SU-DHL-6 (cell line): ENCODE results near the gene SMAD6.

Source experiments
- H2AFZ ChIP-seq: fragments of 200-600 bp; sonication (generic); 2 replicates; pipeline ENCODE4 v1.6.1; 2014; ENCODE audit warnings: low read depth, mild to moderate bottlenecking, moderate library complexity, mixed read lengths, antibody characterized with exemption, low read length; ENCODE audit not compliant: severe bottlenecking
- H3F3A ChIP-seq: fragments of 200-600 bp; shearing (Covaris generic); 2 replicates; pipeline ENCODE4 v1.6.0; 2016; ENCODE audit warnings: antibody characterized with exemption, mild to moderate bottlenecking; ENCODE audit not compliant: insufficient read depth
- H3K27ac ChIP-seq: fragments of 200-600 bp; sonication (generic); 2 replicates; pipeline ENCODE4 v1.5.1; 2016; ENCODE audit warnings: low read depth, mild to moderate bottlenecking, low read length, moderate library complexity, mixed read lengths
- H3K27me3 ChIP-seq: fragments of 200-600 bp; sonication (generic), shearing (Covaris generic); 2 replicates; pipeline ENCODE4 v1.6.0; 2014; ENCODE audit warnings: mild to moderate bottlenecking, low read length
- H3K36me3 ChIP-seq: fragments of 200-600 bp; sonication (generic); 2 replicates; pipeline ENCODE4 v1.6.1; 2014; ENCODE audit warnings: mild to moderate bottlenecking, low read length, mixed read lengths
- H3K4me2 ChIP-seq: fragments of 300-600, 200-600 bp; shearing (Covaris generic), sonication (generic); 2 replicates; pipeline ENCODE4 v1.6.0; 2014; ENCODE audit warnings: low read length, low read depth, mild to moderate bottlenecking; ENCODE audit not compliant: poor library complexity, severe bottlenecking
- H3K4me3 ChIP-seq: fragments of 200-600 bp; sonication (generic); 2 replicates; pipeline ENCODE4 v1.5.1; 2014; ENCODE audit warnings: antibody characterized with exemption, low read length, mild to moderate bottlenecking, mixed read lengths; ENCODE audit not compliant: insufficient read depth, poor library complexity, severe bottlenecking
- H3K79me2 ChIP-seq: fragments of 200-600 bp; sonication (generic); 2 replicates; pipeline ENCODE4 v1.6.1; 2014; ENCODE audit warnings: mild to moderate bottlenecking, low read length, moderate library complexity; ENCODE audit not compliant: insufficient read depth
- H3K9ac ChIP-seq: fragments of 200-600 bp; sonication (generic); 2 replicates; pipeline ENCODE4 v1.7.0; 2014; ENCODE audit warnings: mild to moderate bottlenecking, low read length
- H3K9me2 ChIP-seq: fragments of 200-600 bp; sonication (generic); replicated peaks from 2 replicates; pipeline ENCODE4 v1.6.1; 2014; ENCODE audit warnings: low read length; ENCODE audit not compliant: insufficient read depth
- H3K9me3 ChIP-seq: fragments of 200-600 bp; sonication (generic); 2 replicates; pipeline ENCODE4 v1.6.1; 2014; ENCODE audit warnings: low read length, mixed read lengths; ENCODE audit not compliant: insufficient read depth
- H4K20me1 ChIP-seq: fragments of 200-600 bp; sonication (generic); 2 replicates; pipeline ENCODE4 v1.6.1; 2014; ENCODE audit warnings: low read depth, mild to moderate bottlenecking, antibody characterized with exemption, low read length, moderate library complexity, mixed read lengths
- CTCF ChIP-seq: fragments of 200-600 bp; sonication (generic); IDR thresholded peaks from one replicate; pipeline ENCODE4 v1.5.1; 2017; ENCODE audit warnings: antibody characterized with exemption, mild to moderate bottlenecking, low read length, moderate library complexity; ENCODE audit not compliant: insufficient read depth, poor library complexity, severe bottlenecking
- EZH2phosphoT487 ChIP-seq: fragments of 200-600 bp; sonication (generic), shearing (Covaris generic); conservative IDR thresholded peaks from 2 replicates; pipeline ENCODE4 v1.6.1; 2018; ENCODE audit warnings: mild to moderate bottlenecking, antibody characterized with exemption, low read length, moderate library complexity, mixed read lengths

Gene SMAD6

GRCh38 chr15:66761726-66762595 is 59.9 kb downstream of the SMAD6 start:
- Histone ChIP-seq H3K4me2 (no peak overlapping the region), H3K9ac (no peak overlapping the region), H3K36me3 (no peaks in the 10 kb centered on the region), H3K27ac (no peak overlapping the region), H3F3A (no peaks in the 10 kb centered on the region), H3K27me3 (no peaks in the 10 kb centered on the region), H4K20me1 (no peaks in the 10 kb centered on the region), H2AFZ (no peak overlapping the region), H3K79me2 (no peaks in the 10 kb centered on the region), H3K9me3 (no peaks in the 10 kb centered on the region), H3K9me2 (no peaks in the 10 kb centered on the region), H3K4me3 (no peak overlapping the region)
- TF ChIP-seq EZH2phosphoT487 (no peak), CTCF (no peak)

GRCh38 chr15:66763186-66764071 is 61.4 kb downstream of the SMAD6 start:
- H3F3A ChIP-seq: no peaks in the 10 kb centered on the region
- H4K20me1 ChIP-seq: no peaks in the 10 kb centered on the region
- no peak overlapping the region for H3K9ac ChIP-seq
- no peaks in the 10 kb centered on the region for H3K79me2 ChIP-seq
- no peak for TF ChIP-seq EZH2phosphoT487
- no peak for TF ChIP-seq CTCF
- H3K27ac ChIP-seq: no peak overlapping the region
- H2AFZ ChIP-seq: no peak overlapping the region
- H3K4me3 ChIP-seq: no peak overlapping the region
- no peaks in the 10 kb centered on the region for H3K9me3 ChIP-seq
- no peaks in the 10 kb centered on the region for H3K36me3 ChIP-seq
- no peaks in the 10 kb centered on the region for H3K27me3 ChIP-seq
- H3K9me2 ChIP-seq: no peaks in the 10 kb centered on the region
- no peak overlapping the region for H3K4me2 ChIP-seq

- no peak overlapping the region for H3K27ac ChIP-seq
- no peak overlapping the region for H3K4me3 ChIP-seq
- no peak overlapping the region for H3K4me2 ChIP-seq
- no peaks in the 10 kb centered on the region for H3K79me2 ChIP-seq
- no peak overlapping the region for H2AFZ ChIP-seq
- no peaks in the 10 kb centered on the region for H3K9me2 ChIP-seq
- no peaks in the 10 kb centered on the region for H3F3A ChIP-seq
- H3K9ac ChIP-seq: no peak overlapping the region
- H3K36me3 ChIP-seq: no peaks in the 10 kb centered on the region
- H3K27me3 ChIP-seq: no peaks in the 10 kb centered on the region
- H4K20me1 ChIP-seq: no peaks in the 10 kb centered on the region
- no peaks in the 10 kb centered on the region for H3K9me3 ChIP-seq
- TF ChIP-seq CTCF: no peak
- TF ChIP-seq EZH2phosphoT487: no peak
These were observed 62.2 kb downstream of the SMAD6 start for GRCh38 chr15:66764072-66764786.
